ENCODE data around the gene SEMA3F.

SEMA3F gene

DNA sequence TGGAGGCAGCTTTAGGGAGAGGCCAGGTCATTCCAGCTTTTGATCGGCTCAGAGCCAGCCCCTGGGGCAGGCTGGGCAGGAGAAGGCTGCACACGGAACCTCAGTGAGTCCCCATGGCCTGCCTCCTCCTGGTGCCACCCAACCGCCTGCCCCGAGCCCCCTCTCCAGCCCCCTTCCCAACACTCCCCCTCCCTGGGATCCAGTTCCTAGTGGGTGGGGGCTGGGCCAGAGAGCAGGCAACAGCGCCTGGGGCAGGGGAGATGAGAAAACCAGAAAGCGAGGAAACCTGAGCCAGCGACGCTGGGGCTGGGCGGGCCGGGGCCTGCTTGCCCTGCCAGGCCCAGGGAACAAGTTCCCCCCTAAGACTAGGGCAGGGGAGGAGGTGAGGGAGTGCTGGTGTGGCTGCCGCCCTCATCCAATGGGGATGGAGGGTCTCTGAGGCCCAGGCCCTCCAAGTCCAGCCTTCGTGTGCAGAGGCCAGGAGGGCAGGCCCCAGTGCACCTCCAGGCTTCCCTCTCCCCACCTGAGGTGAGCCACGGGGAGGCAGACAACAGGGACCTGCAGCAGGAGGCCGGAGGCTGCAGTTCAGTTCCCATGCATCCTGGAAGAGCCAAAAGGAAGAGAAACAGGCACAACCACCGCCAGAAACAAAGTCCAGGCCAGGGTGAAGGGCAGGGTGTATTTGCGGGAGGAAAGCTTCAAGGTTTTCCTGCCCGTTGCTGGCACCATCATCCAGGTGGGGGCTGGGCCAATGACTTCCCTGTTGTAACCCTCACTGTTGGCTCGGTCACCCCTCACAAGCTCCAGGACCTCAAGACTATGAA lies 4.0 kb upstream of the SEMA3F start:
- Histone ChIP-seq H3K27me3 (ENCODE audit: control insufficient read depth, insufficient read depth, low read length) (no peaks in the 10 kb centered on the region), H3K36me3 (ENCODE audit: control insufficient read depth, insufficient read depth, low read length) (no peaks in the 10 kb centered on the region), H3K9ac (ENCODE audit: low read length) (no peak overlapping the region), H3K4me1 (ENCODE audit: control insufficient read depth, insufficient read depth, low read length) (no peaks in the 10 kb centered on the region), H3K4me3 (ENCODE audit: low read length) (no peak overlapping the region), H3K27ac (ENCODE audit: low read depth, low read length) (no peak overlapping the region)

GRCh38 chr3:50151728-50152127 lies 3.4 kb upstream of the SEMA3F start:
- no peaks in the 10 kb centered on the region for H3K36me3 ChIP-seq (ENCODE audit: control insufficient read depth, insufficient read depth, low read length)
- no peaks in the 10 kb centered on the region for H3K27me3 ChIP-seq (ENCODE audit: control insufficient read depth, insufficient read depth, low read length)
- no peak overlapping the region for H3K27ac ChIP-seq (ENCODE audit: low read depth, low read length)
- H3K4me1 ChIP-seq (ENCODE audit: control insufficient read depth, insufficient read depth, low read length), result peaks cover under 1% of the 10 kb centered on the region
- no peak overlapping the region for H3K9ac ChIP-seq (ENCODE audit: low read length)
- no peak overlapping the region for H3K4me3 ChIP-seq (ENCODE audit: low read length)

DNA sequence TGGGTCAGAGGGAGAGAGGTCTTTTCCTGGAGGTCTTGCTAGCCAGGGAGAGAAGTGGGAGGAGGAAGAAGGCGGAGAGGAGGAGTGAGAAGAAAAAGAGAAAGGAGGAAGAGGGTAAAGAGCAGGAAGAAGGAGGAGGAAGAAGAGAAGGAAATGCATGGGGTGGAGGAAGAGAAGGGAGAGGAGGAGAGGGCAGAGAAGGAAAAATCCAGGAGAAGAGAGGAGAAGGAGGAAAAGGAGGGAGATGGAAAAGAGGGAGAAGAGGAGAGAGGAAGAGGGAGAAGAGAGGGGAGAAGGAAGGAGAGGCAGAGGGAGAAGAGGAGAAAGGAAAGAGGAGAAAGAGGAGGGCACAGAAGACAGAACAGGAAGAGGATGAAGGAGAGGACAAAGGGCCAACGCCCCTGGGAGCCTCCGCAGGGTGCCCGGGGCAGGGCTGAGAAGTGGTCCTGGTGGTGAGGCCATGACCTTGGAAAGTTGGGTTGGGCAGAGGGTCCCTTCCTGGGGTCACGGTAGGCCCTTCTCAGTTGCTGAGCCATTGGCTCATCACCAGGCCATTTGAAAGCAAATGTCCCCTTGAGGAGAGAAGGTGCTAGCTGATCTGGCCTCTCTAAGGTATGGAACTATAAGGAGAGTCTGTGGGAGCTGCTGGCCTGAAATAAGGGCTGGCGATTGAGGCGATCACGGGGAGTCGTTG lies 1.2 kb upstream of the SEMA3F start:
- peaks cover 2% of the 10 kb centered on the region for H3K4me1 ChIP-seq (ENCODE audit: control insufficient read depth, insufficient read depth, low read length)
- H3K27ac ChIP-seq (ENCODE audit: low read depth, low read length), result no peak overlapping the region
- no peaks in the 10 kb centered on the region for H3K36me3 ChIP-seq (ENCODE audit: control insufficient read depth, insufficient read depth, low read length)
- H3K4me3 ChIP-seq (ENCODE audit: low read length), result no peak overlapping the region
- H3K9ac ChIP-seq (ENCODE audit: low read length), result no peak overlapping the region
- no peaks in the 10 kb centered on the region for H3K27me3 ChIP-seq (ENCODE audit: control insufficient read depth, insufficient read depth, low read length)

DNA sequence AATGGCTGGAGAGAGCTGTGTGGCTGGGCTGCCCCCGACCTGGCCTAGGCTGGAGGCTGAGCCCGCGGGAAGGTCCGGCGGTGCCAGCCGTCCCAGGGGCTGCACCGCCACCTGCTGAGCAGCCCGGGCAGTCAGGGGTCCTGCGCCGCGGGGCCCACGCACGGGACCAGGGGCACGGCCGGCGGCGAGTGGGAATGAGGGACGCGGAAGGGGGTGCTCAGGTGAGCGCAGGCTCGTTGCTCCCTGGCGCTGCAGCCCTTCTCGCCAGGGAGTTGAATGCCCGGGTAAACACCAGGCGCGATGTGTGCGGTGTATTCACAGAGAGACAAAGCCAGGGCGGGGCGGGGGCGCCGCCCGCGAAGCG lies 666 bp upstream of the SEMA3F start:
- peak overlapping the region; percentile 61 for H3K4me3 ChIP-seq (ENCODE audit: low read length)
- no peaks in the 10 kb centered on the region for H3K36me3 ChIP-seq (ENCODE audit: control insufficient read depth, insufficient read depth, low read length)
- no peak overlapping the region for H3K27ac ChIP-seq (ENCODE audit: low read depth, low read length)
- no peaks in the 10 kb centered on the region for H3K27me3 ChIP-seq (ENCODE audit: control insufficient read depth, insufficient read depth, low read length)
- H3K9ac ChIP-seq (ENCODE audit: low read length), result no peak overlapping the region
- peaks cover 2% of the 10 kb centered on the region for H3K4me1 ChIP-seq (ENCODE audit: control insufficient read depth, insufficient read depth, low read length)

GRCh38 chr3:50155491-50155878 lies 361 bp downstream of the SEMA3F start:
- H3K36me3 ChIP-seq (ENCODE audit: control insufficient read depth, insufficient read depth, low read length), result no peaks in the 10 kb centered on the region
- H3K4me3 ChIP-seq (ENCODE audit: low read length), result peak overlapping the region; percentile 46
- H3K9ac ChIP-seq (ENCODE audit: low read length), result no peak overlapping the region
- no peaks in the 10 kb centered on the region for H3K27me3 ChIP-seq (ENCODE audit: control insufficient read depth, insufficient read depth, low read length)
- peaks cover 5% of the 10 kb centered on the region for H3K4me1 ChIP-seq (ENCODE audit: control insufficient read depth, insufficient read depth, low read length)
- H3K27ac ChIP-seq (ENCODE audit: low read depth, low read length), result no peak overlapping the region

- Histone ChIP-seq H3K27me3 (ENCODE audit: control insufficient read depth, insufficient read depth, low read length) (no peaks in the 10 kb centered on the region), H3K4me1 (ENCODE audit: control insufficient read depth, insufficient read depth, low read length) (peaks cover 7% of the 10 kb centered on the region), H3K4me3 (ENCODE audit: low read length) (peak overlapping the region; percentile 46), H3K36me3 (ENCODE audit: control insufficient read depth, insufficient read depth, low read length) (no peaks in the 10 kb centered on the region), H3K9ac (ENCODE audit: low read length) (no peak overlapping the region), H3K27ac (ENCODE audit: low read depth, low read length) (no peak overlapping the region)
Observed at GRCh38 chr3:50155891-50156290, 767 bp downstream of the SEMA3F start.

- Histone ChIP-seq H3K27ac (ENCODE audit: low read depth, low read length) (peak overlapping the region; percentile 5), H3K27me3 (ENCODE audit: control insufficient read depth, insufficient read depth, low read length) (no peaks in the 10 kb centered on the region), H3K9ac (ENCODE audit: low read length) (peak overlapping the region; percentile 16), H3K4me1 (ENCODE audit: control insufficient read depth, insufficient read depth, low read length) (peaks cover 14% of the 10 kb centered on the region), H3K4me3 (ENCODE audit: low read length) (peak overlapping the region; percentile 46), H3K36me3 (ENCODE audit: control insufficient read depth, insufficient read depth, low read length) (no peaks in the 10 kb centered on the region)
Observed at GRCh38 chr3:50156549-50157493, 1.7 kb downstream of the SEMA3F start.

GRCh38 chr3:50157827-50158529 lies 2.9 kb downstream of the SEMA3F start:
- H3K4me1 ChIP-seq (ENCODE audit: control insufficient read depth, insufficient read depth, low read length), result peaks cover 24% of the 10 kb centered on the region
- no peak overlapping the region for H3K9ac ChIP-seq (ENCODE audit: low read length)
- H3K27ac ChIP-seq (ENCODE audit: low read depth, low read length), result no peak overlapping the region
- H3K27me3 ChIP-seq (ENCODE audit: control insufficient read depth, insufficient read depth, low read length), result no peaks in the 10 kb centered on the region
- no peak overlapping the region for H3K4me3 ChIP-seq (ENCODE audit: low read length)
- H3K36me3 ChIP-seq (ENCODE audit: control insufficient read depth, insufficient read depth, low read length), result no peaks in the 10 kb centered on the region

- Histone ChIP-seq H3K9ac (ENCODE audit: low read length) (no peak overlapping the region), H3K4me3 (ENCODE audit: low read length) (no peak overlapping the region), H3K27me3 (ENCODE audit: control insufficient read depth, insufficient read depth, low read length) (no peaks in the 10 kb centered on the region), H3K27ac (ENCODE audit: low read depth, low read length) (no peak overlapping the region), H3K4me1 (ENCODE audit: control insufficient read depth, insufficient read depth, low read length) (peaks cover 31% of the 10 kb centered on the region), H3K36me3 (ENCODE audit: control insufficient read depth, insufficient read depth, low read length) (no peaks in the 10 kb centered on the region)
Observed at GRCh38 chr3:50158530-50159146, 3.5 kb downstream of the SEMA3F start.

- H3K9ac ChIP-seq (ENCODE audit: low read length), result no peak overlapping the region
- no peak overlapping the region for H3K27ac ChIP-seq (ENCODE audit: low read depth, low read length)
- no peaks in the 10 kb centered on the region for H3K27me3 ChIP-seq (ENCODE audit: control insufficient read depth, insufficient read depth, low read length)
- peaks cover 50% of the 10 kb centered on the region for H3K4me1 ChIP-seq (ENCODE audit: control insufficient read depth, insufficient read depth, low read length)
- no peaks in the 10 kb centered on the region for H3K36me3 ChIP-seq (ENCODE audit: control insufficient read depth, insufficient read depth, low read length)
- no peak overlapping the region for H3K4me3 ChIP-seq (ENCODE audit: low read length)
Observed at GRCh38 chr3:50160561-50160983, 5.4 kb downstream of the SEMA3F start.

DNA sequence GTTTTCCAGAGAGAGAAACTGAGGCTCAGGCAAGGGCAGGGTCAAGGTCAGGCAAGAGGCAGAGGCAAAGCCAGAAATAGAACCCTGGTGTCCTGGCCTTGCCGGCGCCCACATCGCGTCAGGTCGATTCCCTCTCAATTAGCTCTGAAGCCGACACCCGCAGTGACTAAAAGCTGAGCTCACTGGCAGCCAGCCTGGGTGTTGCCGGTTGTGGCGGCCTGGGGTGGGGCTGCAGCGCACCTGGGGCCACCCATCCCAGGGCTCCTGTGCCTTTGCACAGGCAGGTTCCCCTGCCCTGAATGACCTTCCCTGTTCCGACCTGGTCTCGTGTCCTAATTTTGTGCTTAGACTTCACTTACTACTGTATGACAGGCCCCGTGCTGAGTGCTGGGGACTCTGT lies 6.2 kb downstream of the SEMA3F start:
- H3K4me1 ChIP-seq (ENCODE audit: control insufficient read depth, insufficient read depth, low read length), result peaks cover 57% of the 10 kb centered on the region
- no peak overlapping the region for H3K4me3 ChIP-seq (ENCODE audit: low read length)
- no peak overlapping the region for H3K9ac ChIP-seq (ENCODE audit: low read length)
- H3K27ac ChIP-seq (ENCODE audit: low read depth, low read length), result peak overlapping the region; percentile 84
- no peaks in the 10 kb centered on the region for H3K36me3 ChIP-seq (ENCODE audit: control insufficient read depth, insufficient read depth, low read length)
- H3K27me3 ChIP-seq (ENCODE audit: control insufficient read depth, insufficient read depth, low read length), result no peaks in the 10 kb centered on the region

Measured in rectal smooth muscle tissue (tissue), 1 donor.